Adipose tissue (tissue), 3 donors: ENCODE data around the gene SORCS3. TPM values are rescaled to one million over a fixed set of nuclear protein-coding genes. Genes with fewer than 3 reads are reported as not detected.

Experiments
- H3K27ac ChIP-seq: one replicate; pipeline ENCODE4 v1.5.1; 2013; ENCODE audit warnings: low read depth, low read length
- WGBS, 3 donors: extraction: QIAGEN DNeasy Blood & Tissue Kit; methylation state at CpG; one replicate each; pipeline ENCODE4 v1.1.7; 2013; 5-methylcytosine and 5-hydroxymethylcytosine counted together
- polyA plus RNA-seq, 3 donors: library from polyadenylated mRNA; stranded (reverse); fragments of 200-250 nt; gene quantifications; one replicate each; pipeline ENCODE4 v1.2.3, GENCODE V29; 2013
- donor health status: healthy with polysubstance abuse.
- donor health status: Bipolar disorder and iron deficiency.
- donor health status: healthy.

Gene SORCS3
- polyA plus RNA-seq, result under 1 TPM in 2 of 3 donors, not detected in 1; 0.01 TPM

GRCh38 chr10:104641187-104641936 is at the start of gene SORCS3:
SORCS3 (plus strand) TSS chr10:104641290.
- no peak within 1 kb of the TSS for H3K27ac ChIP-seq
- WGBS, 3 donors, result 0 to 2% (median 1%) methylated on average over 56 to 96 of the region's 96 CpGs

GRCh38 chr10:104591441-104591840 is 49.6 kb upstream of the SORCS3 start:
- 74 to 92% (median 86%) methylated on average over 3 of the region's 3 CpGs for WGBS, 3 donors
- H3K27ac ChIP-seq, result no peak overlapping the region

- 30 to 38% (median 33%) methylated on average over 1 of the region's 1 CpG for WGBS, 3 donors
- H3K27ac ChIP-seq, result no peak overlapping the region
These were observed 39.9 kb upstream of the SORCS3 start for GRCh38 chr10:104601166-104601565.

- WGBS, 3 donors, result 60 to 75% (median 63%) methylated on average over 7 of the region's 7 CpGs
- no peak overlapping the region for H3K27ac ChIP-seq
These were observed 32.8 kb upstream of the SORCS3 start for GRCh38 chr10:104608091-104608828.

GRCh38 chr10:104612571-104613205 is 28.4 kb upstream of the SORCS3 start:
- no peak overlapping the region for H3K27ac ChIP-seq
- 42 to 50% (median 45%) methylated on average over 6 of the region's 6 CpGs for WGBS, 3 donors

GRCh38 chr10:104613406-104613805 is 27.7 kb upstream of the SORCS3 start:
- no peak overlapping the region for H3K27ac ChIP-seq
- WGBS, 3 donors, result 77 to 91% (median 89%) methylated on average over 2 of the region's 2 CpGs

DNA sequence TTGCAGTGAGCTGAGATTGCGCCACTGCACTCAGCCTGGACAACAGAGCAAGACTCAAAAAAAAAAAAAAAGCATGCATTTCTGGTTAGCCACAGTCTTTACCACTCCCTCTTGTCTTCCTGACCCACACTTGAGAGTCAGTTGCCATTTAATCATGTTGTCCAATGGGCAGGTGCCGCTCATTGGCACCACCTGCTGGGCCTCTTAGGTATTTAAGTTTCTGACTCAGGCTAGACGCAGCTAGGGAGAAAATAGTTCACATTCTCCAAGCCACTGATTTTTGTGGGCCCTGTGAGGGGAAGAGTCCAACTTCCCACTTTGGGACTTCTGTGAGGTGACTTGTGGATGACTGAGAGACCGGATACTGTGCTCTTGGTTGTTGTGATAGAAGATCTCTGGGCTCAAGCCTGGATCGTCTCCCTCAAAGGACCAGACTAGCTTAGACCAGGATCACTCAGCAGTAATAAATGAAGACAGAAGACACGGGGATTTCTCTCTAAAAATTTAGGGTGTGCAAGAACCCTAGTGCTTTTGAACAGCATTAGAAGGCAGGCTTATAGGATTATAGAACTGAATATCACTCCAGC is 26.8 kb upstream of the SORCS3 start:
- 71 to 78% (median 73%) methylated on average over 6 of the region's 6 CpGs for WGBS, 3 donors

DNA sequence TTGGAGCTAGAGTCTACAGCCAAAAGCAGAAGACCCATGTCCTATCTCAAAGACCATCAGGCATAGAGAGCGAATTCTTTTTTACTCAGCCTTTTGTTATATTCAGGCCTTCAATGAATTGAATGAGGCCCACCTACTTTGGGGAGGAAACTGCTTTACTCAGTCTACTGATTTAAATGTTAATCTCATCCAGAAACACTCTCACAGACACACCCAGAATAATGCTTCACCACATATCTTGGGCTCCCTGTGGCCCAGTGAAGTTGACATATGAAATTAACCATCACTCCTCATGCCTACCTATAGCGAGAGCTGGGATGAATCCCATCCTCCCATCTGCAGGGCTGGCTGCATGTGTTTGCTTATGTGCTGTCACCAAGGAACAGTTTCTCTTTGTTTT is 26.0 kb upstream of the SORCS3 start:
- 77 to 90% (median 80%) methylated on average over 2 of the region's 2 CpGs for WGBS, 3 donors
- H3K27ac ChIP-seq, result no peak overlapping the region

More for the DNA sequence above, 26.8 kb upstream of the SORCS3 start:
- no peak overlapping the region for H3K27ac ChIP-seq

GRCh38 chr10:104617831-104618230 is 23.3 kb upstream of the SORCS3 start:
- 58 to 85% (median 84%) methylated on average over 2 of the region's 2 CpGs for WGBS, 3 donors
- no peak overlapping the region for H3K27ac ChIP-seq

DNA sequence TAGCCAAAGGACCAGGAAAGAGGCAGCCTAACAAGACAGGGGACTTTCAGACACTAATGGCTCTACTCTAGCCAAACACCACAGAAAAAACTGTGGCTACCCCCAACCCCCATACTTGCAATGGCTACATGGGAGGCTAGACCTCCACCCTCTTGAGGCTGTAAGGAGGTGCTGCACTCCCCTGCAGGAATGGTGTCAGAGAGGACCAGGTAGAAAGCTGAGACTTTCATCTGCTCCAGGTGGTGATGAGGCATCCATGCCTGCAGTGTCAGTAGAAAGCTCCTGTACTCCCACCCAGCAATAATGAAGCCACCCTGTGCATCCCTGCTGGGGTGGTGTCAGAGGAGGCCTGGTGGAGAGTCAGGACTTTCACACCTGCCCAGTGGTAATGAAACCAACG is 18.9 kb upstream of the SORCS3 start:
- WGBS, 3 donors, result 67 to 94% (median 94%) methylated on average over 1 of the region's 1 CpG
- no peak overlapping the region for H3K27ac ChIP-seq

DNA sequence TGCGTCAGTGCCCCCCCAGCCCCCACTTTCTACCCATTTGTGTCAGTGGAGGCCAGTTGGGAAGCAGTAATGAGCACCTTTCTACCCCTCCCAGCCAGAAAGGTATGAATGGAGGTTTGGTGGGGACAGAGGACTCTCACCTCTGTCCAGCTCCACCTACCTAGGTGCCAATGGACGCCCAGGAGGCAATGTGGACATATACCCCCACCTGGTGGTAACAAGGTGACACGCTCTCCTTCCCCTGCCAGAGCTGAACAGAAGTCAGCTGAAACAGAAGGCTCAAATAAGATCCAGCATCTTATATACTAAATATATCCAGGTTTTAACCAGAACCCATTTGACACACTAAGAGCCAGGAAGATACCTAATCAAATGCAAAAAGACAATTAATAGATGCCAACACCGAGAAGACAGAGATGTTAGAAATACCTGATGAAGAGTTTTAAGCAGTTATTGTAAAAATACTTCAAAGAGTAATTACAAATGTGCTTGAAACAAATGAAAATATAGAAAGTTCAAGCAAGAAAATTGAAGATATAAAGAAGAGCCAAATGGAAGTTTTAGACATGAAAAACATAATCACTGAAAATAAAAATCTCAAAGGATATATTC is 18.4 kb upstream of the SORCS3 start:
- 31 to 45% (median 36%) methylated on average over 4 of the region's 4 CpGs for WGBS, 3 donors
- H3K27ac ChIP-seq, result no peak overlapping the region

DNA sequence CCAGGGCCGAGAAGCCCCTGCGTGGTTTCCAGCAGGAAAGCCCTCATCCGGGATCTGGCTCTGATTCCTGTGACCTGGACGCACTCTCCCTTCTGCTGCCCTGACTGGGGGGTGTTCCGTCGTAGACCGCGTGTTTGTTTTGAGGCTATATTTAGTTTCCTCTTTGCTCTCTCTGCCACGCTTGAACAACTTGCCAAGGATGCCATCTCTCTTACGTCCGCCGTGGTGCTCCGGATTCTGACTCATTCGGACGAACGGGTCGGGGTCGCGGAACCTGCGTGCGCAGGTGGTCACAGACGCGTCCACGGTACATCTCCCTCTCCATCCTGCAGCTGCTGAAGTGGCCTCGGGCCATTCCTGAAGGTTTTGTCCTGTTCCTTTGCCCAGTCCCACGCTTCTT is 10.4 kb upstream of the SORCS3 start:
- WGBS, 3 donors, result 80 to 84% (median 80%) methylated on average over 26 of the region's 26 CpGs
- no peak overlapping the region for H3K27ac ChIP-seq

DNA sequence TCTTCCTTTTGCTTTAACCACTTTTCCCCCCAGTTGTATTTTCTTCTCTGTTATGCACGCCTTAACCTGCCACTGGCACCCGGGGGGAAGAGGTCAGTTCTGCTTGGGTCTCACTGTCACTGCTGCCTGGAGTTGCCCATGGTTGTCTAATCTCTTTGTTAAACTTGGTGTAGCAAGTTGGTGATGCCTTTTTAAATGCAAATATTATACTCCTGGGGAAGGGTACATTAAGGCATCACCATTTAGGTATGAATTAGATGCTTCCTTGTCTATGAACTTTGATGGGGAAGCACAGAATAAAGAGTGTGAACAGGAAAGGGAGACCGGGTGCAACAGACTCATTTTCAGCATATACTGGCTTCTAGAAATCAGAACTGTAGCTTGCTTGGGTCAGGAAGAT is 9.1 kb upstream of the SORCS3 start:
- H3K27ac ChIP-seq, result no peak overlapping the region
- 40 to 80% (median 56%) methylated on average over 3 of the region's 3 CpGs for WGBS, 3 donors

DNA sequence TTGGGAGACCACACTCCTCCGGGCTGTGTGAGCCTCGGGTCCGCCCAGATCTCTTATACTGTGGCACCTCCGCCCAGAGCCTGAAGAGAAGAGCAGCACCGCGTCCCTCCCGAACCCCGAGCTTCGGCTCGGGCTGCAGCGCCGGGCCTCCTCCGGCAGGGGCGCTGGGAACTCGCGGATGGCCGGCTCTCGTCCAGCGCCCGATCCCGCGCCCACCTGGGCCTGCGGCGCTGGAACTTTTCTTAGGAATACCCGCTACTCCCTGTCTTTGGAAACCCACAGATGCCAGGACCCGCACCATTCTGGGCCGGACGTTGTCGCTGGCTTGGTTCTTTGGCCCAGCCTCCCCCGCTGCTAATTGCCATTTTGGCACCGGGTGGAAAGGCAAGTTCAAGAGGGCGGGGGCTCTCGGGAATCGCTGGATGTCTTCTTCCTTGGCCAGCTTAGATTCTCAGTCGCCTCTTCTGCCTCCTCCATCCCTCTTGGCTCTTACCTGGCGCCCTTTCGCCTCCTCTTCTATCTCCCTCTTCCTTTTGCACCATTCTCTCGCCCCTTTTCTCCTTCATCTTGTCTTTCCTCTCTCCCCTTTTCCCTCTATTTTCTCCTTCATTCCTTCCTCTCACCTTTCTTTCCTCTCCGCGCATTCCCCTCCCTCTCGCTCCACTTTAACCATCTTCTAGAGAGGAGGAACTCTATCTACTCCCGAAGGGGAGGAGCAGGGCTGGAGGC is 2.1 kb upstream of the SORCS3 start:
- WGBS, 3 donors, result 2 to 5% (median 2%) methylated on average over 39 to 42 of the region's 42 CpGs
- H3K27ac ChIP-seq, result no peak overlapping the region

DNA sequence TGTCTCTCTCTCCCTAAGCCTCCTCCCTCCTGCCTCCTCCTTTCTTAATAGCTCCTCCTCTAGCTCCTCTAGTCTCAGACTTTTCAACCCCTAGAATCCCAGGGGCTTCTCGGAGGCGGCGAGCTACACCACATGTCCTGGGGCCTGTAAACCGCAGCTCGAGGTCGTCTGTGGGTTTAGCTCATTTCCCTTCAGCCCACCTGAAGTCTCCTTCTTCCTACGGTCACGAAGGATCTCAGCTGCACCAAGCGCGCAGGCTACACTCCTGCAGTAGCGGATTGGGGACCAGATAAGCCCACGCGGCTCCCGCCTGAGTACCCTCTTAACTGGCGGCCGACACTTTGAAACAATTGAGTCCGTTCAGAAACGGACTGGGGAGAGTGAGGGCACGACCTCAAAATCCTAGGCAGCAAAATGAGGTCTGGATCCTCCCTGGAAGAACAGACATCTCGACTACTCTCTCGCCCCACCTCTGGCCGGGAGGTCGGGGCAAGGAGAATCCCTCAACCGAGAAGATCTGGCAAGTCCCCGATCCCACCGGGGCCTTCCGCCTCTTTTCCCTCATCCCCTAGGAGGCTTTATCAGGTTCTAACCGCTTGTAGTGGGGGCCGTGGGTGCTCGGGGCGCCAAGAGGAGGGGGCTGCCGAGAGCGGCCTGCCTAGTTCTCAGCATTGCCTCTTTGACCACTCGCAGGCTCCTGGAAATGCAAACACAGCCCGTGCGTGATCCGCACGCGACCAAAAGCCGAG is 1.3 kb upstream of the SORCS3 start:
- WGBS, 3 donors, result 2 to 4% (median 3%) methylated on average over 39 to 40 of the region's 40 CpGs
- H3K27ac ChIP-seq, result no peak overlapping the region

GRCh38 chr10:104640339-104641186 is 527 bp upstream of the SORCS3 start:
- no peak overlapping the region for H3K27ac ChIP-seq
- WGBS, 3 donors, result 1 to 2% (median 1%) methylated on average over 60 to 82 of the region's 82 CpGs
